ENCODE data around the gene IDH3B.

- TF ChIP-seq CTCF (IDR thresholded peaks at IDR 0.05): no peak
- no peak for TF ChIP-seq POLR2A (IDR thresholded peaks at IDR 0.05)
Observed at GRCh38 chr20:2624190-2624589, 39.8 kb downstream of the IDH3B start.
